HFF-Myc (cell line): ENCODE data around the gene CXorf65.

Experiments used
- DNase-seq: peaks from one replicate; pipeline ENCODE4 v3.0.0-alpha.2; 2011; ENCODE audit warnings: low read depth; ENCODE audit errors: extremely low read depth
- H3K4me3 ChIP-seq: replicated peaks from 2 replicates; pipeline ENCODE4 v1.5.1; 2011; ENCODE audit warnings: low read depth, mild to moderate bottlenecking, control low read depth, low read length
- TF ChIP-seq, protein P1 (sequence below): IDR thresholded peaks from 2 replicates; pipeline ENCODE4 v1.5.1; 2012; ENCODE audit warnings: mild to moderate bottlenecking, low read depth, low read length, control low read depth; ENCODE audit errors: missing control alignments

The CXorf65 gene

DNA sequence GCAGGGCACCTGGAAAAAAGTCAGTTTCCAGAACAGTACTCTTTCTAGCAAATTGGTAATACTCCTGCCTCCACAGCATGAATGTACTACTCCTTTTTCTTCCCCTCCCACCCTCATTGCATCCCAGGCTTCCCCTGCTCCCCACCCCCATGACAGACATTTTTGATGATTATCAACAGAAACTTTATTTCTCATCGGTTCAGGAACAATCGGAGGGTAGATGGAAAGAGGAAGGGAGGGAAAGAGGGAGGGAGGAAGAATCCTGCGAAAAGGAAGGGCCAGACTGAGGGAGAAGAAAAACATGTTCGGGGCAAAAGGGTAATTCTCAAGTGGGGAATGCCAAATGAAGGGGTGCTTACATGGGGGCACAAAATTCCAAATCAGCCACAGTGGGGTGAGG is 705 bp upstream of the CXorf65 start:
- TF ChIP-seq, protein P1, sequence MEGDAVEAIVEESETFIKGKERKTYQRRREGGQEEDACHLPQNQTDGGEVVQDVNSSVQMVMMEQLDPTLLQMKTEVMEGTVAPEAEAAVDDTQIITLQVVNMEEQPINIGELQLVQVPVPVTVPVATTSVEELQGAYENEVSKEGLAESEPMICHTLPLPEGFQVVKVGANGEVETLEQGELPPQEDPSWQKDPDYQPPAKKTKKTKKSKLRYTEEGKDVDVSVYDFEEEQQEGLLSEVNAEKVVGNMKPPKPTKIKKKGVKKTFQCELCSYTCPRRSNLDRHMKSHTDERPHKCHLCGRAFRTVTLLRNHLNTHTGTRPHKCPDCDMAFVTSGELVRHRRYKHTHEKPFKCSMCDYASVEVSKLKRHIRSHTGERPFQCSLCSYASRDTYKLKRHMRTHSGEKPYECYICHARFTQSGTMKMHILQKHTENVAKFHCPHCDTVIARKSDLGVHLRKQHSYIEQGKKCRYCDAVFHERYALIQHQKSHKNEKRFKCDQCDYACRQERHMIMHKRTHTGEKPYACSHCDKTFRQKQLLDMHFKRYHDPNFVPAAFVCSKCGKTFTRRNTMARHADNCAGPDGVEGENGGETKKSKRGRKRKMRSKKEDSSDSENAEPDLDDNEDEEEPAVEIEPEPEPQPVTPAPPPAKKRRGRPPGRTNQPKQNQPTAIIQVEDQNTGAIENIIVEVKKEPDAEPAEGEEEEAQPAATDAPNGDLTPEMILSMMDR, result no peak
- no peak overlapping the region for H3K4me3 ChIP-seq
- DNase-seq, result no peak

DNA sequence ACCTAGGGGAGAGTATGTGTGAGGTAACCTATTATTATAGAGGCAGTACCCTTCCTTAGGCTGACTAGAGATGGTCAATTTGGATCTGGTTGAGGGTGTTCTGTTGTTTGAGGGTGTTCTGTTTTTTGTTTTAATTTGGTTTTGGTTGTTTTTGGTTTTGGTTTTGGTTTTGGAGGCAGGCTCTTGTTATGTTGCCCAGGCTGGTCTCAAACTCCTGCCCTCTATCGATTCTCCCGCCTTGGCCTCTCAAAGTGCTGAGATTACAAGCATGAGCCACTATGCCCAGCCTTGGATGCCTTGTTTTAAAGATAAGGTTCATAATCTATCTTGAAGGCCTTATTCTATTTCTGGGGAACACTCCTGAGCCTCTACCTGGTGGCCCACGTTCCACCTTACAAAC is 912 bp downstream of the CXorf65 start:
- TF ChIP-seq, protein P1, result no peak
- no peak for DNase-seq
- no peak overlapping the region for H3K4me3 ChIP-seq

DNA sequence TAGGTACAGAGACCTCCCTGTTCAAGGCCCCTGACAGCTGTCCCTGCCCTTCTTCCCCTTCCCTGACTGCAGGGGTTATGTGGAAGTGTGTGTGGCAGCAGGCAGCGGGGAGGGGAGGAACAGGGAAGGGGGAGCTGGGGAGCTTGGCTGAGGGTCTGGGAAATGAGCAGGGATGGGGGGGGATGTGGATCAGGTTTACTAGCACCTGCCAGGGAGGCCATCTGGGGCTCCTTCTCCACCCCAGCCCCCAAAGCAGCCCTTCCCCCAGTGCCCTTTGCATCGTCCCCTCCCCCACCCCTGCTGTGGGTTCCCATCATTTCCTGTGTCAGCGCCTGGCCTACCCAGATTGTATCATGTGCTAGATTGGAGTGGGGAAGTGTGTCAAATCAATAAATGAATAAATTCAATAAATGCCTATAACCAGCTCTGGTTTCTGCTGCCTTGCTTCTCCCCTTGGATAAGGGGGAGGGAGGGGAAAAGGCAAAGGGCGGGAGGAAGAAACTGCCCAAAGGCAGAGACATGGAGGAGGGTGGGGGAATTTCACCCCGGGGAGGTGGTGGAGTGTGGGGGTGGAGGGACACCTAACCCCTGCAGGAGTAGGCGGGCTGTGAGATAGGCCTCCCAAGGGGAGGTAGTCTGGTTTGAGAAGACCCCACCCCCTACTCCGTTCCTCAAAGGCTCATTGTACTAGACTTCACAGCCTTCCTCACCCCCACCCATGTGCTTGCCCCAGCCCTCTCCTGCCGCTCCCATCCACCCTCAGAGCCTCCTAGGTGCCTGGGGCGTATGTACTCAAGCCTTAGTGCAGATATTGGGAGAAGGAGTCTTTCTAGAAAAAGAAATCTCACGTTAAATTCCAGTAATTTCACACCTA is 3.2 kb downstream of the CXorf65 start:
- DNase-seq, result no peak
- TF ChIP-seq, protein P1, result no peak
- no peak overlapping the region for H3K4me3 ChIP-seq

DNA sequence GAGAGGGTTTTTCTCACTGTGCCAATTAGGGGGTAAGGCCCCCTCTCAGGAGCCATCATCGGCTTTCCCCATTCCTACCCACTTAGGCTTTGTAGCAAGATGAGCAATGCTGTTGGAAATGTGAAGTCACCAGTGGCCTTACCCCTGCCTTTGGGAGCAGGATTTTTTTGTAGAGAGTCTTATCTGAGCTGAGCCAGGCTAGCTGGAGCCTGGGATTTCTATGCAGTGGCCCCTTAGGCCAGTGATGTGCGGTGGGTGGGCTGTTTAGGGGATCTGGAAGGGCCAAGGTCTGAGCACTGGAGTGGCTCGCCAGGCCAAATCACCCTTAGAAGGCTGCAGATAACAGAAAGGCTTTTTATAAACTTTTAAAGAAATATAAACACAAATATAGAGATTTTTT is 4.2 kb downstream of the CXorf65 start:
- DNase-seq, result no peak
- TF ChIP-seq, protein P1, result no peak
- no peak overlapping the region for H3K4me3 ChIP-seq

DNA sequence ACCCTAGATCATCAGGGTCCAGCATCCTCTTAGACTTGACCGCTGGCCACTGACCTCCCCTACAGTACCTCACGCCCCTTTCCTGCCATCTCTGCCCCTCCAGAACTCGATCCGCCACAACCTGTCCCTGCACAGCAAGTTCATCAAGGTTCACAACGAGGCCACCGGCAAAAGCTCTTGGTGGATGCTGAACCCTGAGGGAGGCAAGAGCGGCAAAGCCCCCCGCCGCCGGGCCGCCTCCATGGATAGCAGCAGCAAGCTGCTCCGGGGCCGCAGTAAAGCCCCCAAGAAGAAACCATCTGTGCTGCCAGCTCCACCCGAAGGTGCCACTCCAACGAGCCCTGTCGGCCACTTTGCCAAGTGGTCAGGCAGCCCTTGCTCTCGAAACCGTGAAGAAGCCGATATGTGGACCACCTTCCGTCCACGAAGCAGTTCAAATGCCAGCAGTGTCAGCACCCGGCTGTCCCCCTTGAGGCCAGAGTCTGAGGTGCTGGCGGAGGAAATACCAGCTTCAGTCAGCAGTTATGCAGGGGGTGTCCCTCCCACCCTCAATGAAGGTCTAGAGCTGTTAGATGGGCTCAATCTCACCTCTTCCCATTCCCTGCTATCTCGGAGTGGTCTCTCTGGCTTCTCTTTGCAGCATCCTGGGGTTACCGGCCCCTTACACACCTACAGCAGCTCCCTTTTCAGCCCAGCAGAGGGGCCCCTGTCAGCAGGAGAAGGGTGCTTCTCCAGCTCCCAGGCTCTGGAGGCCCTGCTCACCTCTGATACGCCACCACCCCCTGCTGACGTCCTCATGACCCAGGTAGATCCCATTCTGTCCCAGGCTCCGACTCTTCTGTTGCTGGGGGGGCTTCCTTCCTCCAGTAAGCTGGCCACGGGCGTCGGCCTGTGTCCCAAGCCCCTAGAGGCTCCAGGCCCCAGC is 5.7 kb downstream of the CXorf65 start:
- H3K4me3 ChIP-seq, result no peak overlapping the region
- TF ChIP-seq, protein P1, result no peak
- no peak for DNase-seq

DNA sequence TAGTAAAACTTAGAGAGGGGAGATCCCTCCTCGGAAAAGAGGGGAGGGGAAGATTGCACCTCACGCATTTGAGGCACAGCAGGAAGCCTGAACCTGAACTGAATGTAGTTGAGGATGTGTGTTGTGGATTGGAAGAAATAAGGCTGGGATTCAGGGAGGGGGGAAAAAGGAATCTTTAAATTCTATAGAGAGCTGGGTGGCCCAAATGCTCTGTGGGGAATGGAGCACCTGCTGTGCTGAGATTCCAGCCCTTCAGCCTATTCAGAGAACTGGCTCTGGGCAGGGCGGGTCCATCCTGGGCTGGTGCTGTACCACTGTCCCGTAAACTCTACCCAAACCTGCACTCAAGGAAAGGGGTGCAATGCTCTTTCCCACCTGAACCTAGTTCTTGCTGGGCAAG is 6.8 kb downstream of the CXorf65 start:
- no peak overlapping the region for H3K4me3 ChIP-seq
- no peak for DNase-seq
- TF ChIP-seq, protein P1, result no peak
